GM20431 (cell line): ENCODE measurements around the gene OMD.
"Not testable (repeated sequence)": the region's sequence is repeated elsewhere in the genome, so short reads cannot be mapped to it uniquely, and the experiment has no call there.

ENCODE experiments used
- in situ Hi-C: fragments of 300-500 bp; cut with MseI, MboI; formaldehyde crosslinking; loops from one replicate; pipeline ENCODE4 v1.15.0; 2020; ENCODE audit warnings: low sequenced_read_pairs; ENCODE audit not compliant: unreplicated experiment

The OMD gene

DNA sequence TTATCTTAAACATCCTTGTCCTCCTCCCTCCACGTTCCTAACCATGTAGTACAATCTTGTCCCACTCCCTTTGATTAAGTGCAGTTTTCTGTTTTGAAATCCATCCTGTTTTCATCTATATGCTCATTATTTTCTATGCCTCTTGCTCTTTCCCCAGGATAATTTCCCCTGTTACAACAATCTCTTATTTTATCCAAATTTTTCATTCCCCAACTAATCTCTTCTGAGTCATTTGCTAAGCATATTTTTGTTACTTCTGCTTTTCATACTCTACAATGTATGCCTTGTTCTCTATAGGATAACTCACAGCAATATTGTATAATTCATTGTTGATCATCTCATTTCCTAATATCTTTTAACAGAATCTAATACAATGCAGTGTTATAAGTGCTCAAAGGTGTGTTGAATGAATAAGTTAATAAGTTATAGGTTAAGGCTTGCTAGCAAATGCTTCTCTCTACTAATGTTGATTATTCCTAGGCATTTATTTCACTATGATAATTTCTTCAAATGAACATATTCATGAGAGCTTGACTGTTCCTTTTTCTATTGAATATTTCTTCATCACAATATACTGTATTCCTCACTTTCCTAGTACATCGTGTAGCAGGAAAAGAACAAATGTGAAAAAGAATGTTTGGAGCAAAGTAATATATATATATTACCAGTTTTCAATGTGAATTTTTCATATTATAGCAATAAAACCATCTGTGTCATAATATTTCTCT lies 1.5 kb downstream of the OMD start:
- in situ Hi-C loops, result no loop called here

DNA sequence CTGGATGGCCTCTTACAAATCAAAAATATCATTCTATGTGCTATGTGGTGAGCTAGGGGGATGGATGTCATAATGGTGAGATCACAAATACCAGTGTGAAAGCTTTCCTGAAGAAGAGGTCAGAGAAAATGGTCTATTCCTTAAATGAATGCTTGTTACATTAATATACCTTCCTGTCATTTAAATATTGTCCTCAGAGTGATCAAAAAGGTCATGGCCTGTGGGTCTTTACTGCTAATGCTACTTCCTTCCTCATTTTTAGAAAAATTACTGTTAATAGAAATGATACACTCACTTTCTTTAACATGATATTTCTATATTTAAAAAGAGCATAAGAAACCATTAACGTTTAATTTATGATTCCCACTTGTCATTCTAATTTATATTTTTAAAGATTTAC lies 9.7 kb downstream of the OMD start:
- in situ Hi-C loops, result no loop called here

GRCh38 chr9:92411157-92411556 lies 13.1 kb downstream of the OMD start:
- in situ Hi-C loops, result not testable (repeated sequence)

DNA sequence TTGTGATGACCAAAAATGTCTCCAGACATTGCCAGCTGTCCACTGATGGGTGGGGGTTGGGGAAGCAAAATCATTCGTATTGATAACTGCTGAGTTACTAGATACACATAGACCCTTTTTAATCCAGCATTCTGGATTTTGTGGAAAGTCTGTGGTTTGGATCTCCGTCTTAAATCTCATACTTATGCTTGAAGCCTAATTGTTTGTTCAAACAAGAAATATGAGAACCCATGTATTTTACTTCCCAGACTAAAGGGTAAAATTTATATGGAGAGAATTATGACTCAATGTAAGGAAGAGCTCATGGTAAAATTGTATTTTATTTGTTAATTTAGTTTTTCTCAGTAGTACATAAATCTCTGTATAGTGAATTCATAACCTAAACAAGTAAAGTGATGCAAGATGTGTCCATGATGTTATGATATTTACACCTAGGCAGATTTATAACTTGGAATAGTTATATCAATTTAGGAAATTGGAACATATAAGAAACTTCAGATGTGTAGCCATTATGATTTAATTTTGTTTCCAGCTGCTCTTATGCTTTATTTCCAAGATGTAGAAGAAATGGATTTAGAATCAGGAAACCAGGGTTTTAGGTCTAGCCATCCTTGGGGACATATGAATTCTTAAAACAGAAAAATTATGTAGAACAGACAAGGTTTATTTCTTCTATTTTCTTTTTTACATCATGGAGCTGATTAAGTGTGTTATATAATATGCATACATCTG lies 15.4 kb downstream of the OMD start:
- in situ Hi-C loops, result no loop called here

- in situ Hi-C loops, result no loop called here
These were observed 16.5 kb downstream of the OMD start for GRCh38 chr9:92407818-92408217.

DNA sequence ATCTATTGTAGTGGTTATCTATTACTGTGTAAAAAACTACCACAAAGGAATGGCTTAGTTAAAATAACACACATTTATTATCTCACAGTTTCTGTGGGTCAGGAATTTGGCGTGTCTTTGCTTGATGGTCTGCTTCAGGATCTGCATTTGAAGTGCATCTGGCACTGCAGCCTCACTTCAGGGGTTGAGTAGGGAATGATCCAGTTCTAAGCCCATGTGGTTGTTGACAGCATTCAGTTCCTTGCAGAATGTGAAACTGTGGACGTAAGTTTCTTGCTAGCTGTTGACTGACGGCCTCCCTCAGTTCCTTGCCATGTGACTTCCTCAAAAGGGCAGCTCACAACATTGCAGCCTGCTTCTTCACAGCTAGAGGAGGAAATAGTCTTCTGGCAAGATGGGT lies 17.8 kb downstream of the OMD start:
- in situ Hi-C loops, result no loop called here

DNA sequence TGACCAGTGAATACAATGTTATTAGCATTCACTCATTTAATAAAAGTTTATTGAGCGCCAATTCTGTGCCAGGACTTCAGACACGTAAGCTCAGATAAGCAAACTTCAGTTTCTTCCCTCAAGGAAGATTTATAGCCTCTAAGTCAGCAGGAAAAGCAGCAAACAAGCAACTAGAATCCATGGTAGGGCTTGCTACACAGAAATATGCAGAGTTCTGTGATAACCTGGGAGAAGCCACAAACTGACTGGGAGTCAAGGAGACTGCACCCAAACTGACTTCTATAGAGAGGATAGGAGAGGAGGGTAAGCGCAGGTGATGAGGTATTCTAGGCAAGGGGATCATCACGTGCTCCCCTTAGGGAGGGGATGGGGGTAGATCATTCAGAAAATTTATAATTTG lies 18.5 kb downstream of the OMD start:
- in situ Hi-C loops, result no loop called here

- in situ Hi-C loops, result no loop called here
These were observed 20.0 kb downstream of the OMD start, which contains the start of gene OGN for GRCh38 chr9:92404042-92404836. Gene OGN, minus strand, starts transcription at chr9:92404578. Its CDS starts 1,171 bp downstream, at chr9:92403407.

DNA sequence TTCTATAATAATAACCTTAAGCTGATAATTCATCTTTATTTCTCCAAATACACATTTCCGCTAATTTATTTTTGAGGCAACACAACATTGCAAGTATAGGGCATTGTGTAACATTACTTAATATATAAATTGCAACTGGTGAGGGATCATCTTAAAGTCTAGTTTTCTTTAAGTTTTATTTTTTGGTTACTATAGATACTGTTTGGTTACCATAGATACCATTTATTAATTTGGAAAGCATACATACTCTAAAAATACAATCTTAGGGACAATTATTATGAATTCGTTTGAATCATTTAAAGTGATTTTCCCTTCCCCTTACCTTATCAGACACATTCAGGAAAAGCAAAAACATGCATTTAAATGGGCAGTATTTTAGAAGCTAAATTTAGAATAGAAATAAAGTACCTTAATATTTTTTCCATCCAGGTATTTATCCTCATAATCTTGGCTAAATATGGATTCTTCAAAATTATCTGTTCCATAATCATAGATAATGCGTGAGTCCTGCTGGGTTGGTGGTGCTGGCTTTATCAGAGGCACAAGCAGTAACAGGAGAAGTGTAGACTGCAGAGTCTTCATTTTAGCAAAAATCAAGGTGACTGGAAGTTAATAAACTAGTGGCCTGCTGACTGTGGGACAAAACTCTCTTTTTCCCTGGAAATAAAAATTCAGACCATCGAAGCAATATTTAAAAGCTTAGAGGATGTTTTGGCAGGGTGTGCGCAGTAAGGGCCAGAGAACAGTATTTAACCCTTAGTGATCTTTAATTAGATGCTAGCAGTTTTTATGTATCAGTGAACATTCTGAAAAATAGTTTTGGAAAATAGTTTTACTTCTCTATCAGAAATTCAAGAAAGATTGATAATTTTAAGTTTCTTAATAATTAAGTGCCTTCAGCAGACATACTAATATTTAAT lies 21.2 kb downstream of the OMD start:
- in situ Hi-C loops, result no loop called here

GRCh38 chr9:92402360-92402759 lies 21.9 kb downstream of the OMD start:
- in situ Hi-C loops, result no loop called here

GRCh38 chr9:92397853-92398252 lies 26.4 kb downstream of the OMD start:
- in situ Hi-C loops, result no loop called here

GRCh38 chr9:92395617-92396016 lies 28.7 kb downstream of the OMD start:
- in situ Hi-C loops, result no loop called here

GRCh38 chr9:92393686-92394085 lies 30.6 kb downstream of the OMD start:
- in situ Hi-C loops, result no loop called here

- in situ Hi-C loops, result no loop called here
These were observed 31.6 kb downstream of the OMD start for GRCh38 chr9:92392690-92393089.

GRCh38 chr9:92385953-92386352 lies 38.3 kb downstream of the OMD start:
- in situ Hi-C loops, result no loop called here

GRCh38 chr9:92385477-92385876 lies 38.8 kb downstream of the OMD start:
- in situ Hi-C loops, result no loop called here

DNA sequence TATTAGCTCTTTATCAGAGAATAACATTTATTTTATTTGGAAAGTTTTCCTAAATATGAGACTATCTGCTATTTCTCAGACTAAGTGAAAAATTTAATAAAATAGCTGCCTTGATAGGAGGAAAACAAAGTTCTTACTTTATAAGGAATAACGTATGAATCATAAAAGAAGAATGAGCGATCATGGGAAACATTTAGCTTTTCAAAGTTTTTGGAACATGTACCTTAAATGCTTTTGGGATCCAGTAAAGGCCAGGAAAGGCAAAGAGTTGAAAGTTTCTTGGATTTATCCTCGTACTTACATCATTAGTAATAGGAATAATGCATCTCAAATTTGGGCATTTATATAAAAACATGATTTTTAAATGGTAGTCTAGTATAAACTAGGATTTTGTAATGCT lies 39.3 kb downstream of the OMD start:
- in situ Hi-C loops, result no loop called here

DNA sequence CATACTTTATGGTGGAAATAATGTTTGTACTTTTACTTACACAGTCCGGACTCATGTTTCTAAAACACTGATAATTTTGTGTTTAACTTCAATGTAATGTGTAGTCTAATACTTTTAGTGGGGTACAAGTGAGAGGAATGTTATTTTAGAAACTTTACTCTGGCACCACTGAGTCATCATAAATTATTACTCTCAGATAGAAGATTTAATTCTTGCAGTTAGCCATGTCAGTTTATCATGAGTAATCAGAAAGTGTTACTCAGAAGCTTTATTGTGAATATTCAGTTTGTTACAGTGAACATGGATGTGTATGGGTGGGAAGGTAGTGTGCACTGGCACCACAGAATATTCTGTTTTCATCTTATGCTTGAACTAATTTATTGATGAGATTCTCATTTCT lies 39.9 kb downstream of the OMD start:
- in situ Hi-C loops, result no loop called here

DNA sequence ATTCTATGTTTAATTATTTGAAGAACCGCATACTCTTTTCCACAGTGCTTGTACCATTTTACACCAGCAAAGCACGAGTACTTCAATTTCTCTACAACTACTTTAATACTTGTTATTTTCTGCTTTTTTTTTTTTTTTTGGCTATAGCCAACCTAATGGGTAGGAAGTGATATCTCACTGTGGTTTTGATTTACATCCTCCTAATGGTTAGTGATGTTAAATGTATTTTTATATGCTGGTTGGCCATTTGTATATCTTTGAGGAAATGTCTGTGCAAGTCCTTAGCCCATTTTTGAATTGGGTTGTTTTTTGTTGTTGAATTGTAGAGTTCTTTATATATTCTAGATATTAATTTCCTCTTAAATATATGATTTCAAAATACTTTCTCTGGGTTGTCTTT lies 42.5 kb downstream of the OMD start:
- in situ Hi-C loops, result no loop called here

GRCh38 chr9:92380603-92381002 lies 43.7 kb downstream of the OMD start:
- in situ Hi-C loops, result no loop called here
